Measurements from ENCODE around the gene EEF1A2. TPM values are rescaled to one million over a fixed set of nuclear protein-coding genes. Genes with fewer than 3 reads are reported as not detected.

Gene EEF1A2
- total and polyA plus RNA-seq, 2 experiments from 2014 or later, result 1.3 to 37.1 TPM

DNA sequence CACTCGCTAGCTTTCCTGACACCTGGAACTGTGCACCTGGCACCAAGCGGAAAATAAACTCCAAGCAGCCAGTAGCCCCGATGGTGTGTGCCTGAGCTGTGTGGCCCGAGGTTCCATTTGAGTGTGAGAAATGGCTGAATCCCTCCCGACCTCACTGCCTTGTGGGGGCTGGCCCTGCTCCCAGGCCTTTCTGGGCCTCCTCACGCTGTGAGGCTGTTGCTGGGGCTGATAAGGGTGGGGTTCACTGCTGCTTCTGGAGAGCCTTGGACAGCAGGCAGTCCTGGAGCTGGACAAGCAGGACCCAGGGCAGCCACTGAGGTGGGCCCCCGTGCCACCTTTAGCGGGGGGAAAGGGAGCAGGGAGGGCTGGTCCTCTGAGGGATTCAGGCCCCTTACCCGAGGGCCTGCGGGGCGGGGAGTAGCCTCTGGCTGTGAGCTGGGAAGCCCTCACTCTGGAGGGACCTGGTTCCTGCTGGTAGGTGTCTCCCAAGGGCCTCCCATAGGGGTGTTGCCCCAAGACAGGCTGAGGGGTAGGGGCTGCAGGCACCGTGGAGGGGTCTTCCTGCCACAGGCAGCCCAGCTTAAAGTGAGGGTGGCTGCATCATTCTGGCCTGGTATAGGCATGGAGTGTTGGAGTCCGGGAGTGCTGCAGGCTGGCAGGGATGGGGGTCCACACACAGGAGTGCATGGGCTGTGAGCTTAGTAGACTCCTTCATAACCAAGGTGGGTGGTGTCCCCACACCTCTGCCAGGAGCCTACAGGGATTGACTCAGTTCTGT is 23.4 kb upstream of the EEF1A2 start:
- Histone ChIP-seq H3K4me3 (0 out of 2 replicates have a peak overlapping the region, but pooled peaks have one; percentile 35), H3K9me2 (ENCODE audit: insufficient read depth) (no peaks in the 10 kb centered on the region), H3K4me1 (ENCODE audit: insufficient read depth) (peaks cover 12% of the 10 kb centered on the region; the same call in 1 of the 2 replicates), H3K4me2 (peak overlapping the region; percentile 66), H4K20me1 (replicated peaks; ENCODE audit: insufficient read depth) (peaks cover 2% of the 10 kb centered on the region; the same call in 1 of the 2 replicates), H3K27me3 (ENCODE audit: insufficient read depth) (no peaks in the 10 kb centered on the region), H3F3A (replicated peaks; ENCODE audit: low read depth) (peaks cover 13% of the 10 kb centered on the region; the same call in 1 of the 2 replicates), H2AFZ (no peak overlapping the region), H3K36me3 (ENCODE audit: insufficient read depth) (no peaks in the 10 kb centered on the region), H3K79me2 (replicated peaks; ENCODE audit: insufficient read depth) (peaks cover 4% of the 10 kb centered on the region; the same call in 1 of the 2 replicates), H3K27ac (ENCODE audit: low read depth) (no peak overlapping the region)
- Mint-ChIP-seq H3K27me3 (ENCODE audit: insufficient read depth, low read depth, poor library complexity) (peaks cover 24% of the 10 kb centered on the region), H3K9me3 (peaks cover 28% of the 10 kb centered on the region), H3K27ac (no peak overlapping the region), H3K36me3 (ENCODE audit: low read depth) (peaks cover 38% of the 10 kb centered on the region), H3K4me3 (peak overlapping the region; percentile 89), H3K4me1 (peaks cover 14% of the 10 kb centered on the region)
- TF ChIP-seq ZNF114 (CRISPR knock-in tag; IDR thresholded peaks at IDR 0.05) (no peak), JUNB (IDR thresholded peaks at IDR 0.05; ENCODE audit: unreplicated experiment) (no peak), CREB1 (CRISPR knock-in tag; IDR thresholded peaks at IDR 0.05; ENCODE audit: low read depth) (no peak), EZH2phosphoT487 (IDR thresholded peaks at IDR 0.05; ENCODE audit: unreplicated experiment) (no peak), NANOG (IDR thresholded peaks at IDR 0.05; ENCODE audit: borderline replicate concordance) (no peak), STAT1 (IDR thresholded peaks at IDR 0.05; ENCODE audit: unreplicated experiment) (no peak), ZNF331 (CRISPR knock-in tag; IDR thresholded peaks at IDR 0.05; ENCODE audit: low read depth) (no peak), ETS1 (IDR thresholded peaks at IDR 0.05) (no peak), REST (IDR thresholded peaks at IDR 0.05; ENCODE audit: unreplicated experiment) (no peak), POLR2AphosphoS5 (IDR thresholded peaks at IDR 0.05; ENCODE audit: low read depth) (no peak), EZH2 (IDR thresholded peaks at IDR 0.05; ENCODE audit: low read depth, unreplicated experiment) (no peak)
- TF ChIP-seq, protein P1, sequence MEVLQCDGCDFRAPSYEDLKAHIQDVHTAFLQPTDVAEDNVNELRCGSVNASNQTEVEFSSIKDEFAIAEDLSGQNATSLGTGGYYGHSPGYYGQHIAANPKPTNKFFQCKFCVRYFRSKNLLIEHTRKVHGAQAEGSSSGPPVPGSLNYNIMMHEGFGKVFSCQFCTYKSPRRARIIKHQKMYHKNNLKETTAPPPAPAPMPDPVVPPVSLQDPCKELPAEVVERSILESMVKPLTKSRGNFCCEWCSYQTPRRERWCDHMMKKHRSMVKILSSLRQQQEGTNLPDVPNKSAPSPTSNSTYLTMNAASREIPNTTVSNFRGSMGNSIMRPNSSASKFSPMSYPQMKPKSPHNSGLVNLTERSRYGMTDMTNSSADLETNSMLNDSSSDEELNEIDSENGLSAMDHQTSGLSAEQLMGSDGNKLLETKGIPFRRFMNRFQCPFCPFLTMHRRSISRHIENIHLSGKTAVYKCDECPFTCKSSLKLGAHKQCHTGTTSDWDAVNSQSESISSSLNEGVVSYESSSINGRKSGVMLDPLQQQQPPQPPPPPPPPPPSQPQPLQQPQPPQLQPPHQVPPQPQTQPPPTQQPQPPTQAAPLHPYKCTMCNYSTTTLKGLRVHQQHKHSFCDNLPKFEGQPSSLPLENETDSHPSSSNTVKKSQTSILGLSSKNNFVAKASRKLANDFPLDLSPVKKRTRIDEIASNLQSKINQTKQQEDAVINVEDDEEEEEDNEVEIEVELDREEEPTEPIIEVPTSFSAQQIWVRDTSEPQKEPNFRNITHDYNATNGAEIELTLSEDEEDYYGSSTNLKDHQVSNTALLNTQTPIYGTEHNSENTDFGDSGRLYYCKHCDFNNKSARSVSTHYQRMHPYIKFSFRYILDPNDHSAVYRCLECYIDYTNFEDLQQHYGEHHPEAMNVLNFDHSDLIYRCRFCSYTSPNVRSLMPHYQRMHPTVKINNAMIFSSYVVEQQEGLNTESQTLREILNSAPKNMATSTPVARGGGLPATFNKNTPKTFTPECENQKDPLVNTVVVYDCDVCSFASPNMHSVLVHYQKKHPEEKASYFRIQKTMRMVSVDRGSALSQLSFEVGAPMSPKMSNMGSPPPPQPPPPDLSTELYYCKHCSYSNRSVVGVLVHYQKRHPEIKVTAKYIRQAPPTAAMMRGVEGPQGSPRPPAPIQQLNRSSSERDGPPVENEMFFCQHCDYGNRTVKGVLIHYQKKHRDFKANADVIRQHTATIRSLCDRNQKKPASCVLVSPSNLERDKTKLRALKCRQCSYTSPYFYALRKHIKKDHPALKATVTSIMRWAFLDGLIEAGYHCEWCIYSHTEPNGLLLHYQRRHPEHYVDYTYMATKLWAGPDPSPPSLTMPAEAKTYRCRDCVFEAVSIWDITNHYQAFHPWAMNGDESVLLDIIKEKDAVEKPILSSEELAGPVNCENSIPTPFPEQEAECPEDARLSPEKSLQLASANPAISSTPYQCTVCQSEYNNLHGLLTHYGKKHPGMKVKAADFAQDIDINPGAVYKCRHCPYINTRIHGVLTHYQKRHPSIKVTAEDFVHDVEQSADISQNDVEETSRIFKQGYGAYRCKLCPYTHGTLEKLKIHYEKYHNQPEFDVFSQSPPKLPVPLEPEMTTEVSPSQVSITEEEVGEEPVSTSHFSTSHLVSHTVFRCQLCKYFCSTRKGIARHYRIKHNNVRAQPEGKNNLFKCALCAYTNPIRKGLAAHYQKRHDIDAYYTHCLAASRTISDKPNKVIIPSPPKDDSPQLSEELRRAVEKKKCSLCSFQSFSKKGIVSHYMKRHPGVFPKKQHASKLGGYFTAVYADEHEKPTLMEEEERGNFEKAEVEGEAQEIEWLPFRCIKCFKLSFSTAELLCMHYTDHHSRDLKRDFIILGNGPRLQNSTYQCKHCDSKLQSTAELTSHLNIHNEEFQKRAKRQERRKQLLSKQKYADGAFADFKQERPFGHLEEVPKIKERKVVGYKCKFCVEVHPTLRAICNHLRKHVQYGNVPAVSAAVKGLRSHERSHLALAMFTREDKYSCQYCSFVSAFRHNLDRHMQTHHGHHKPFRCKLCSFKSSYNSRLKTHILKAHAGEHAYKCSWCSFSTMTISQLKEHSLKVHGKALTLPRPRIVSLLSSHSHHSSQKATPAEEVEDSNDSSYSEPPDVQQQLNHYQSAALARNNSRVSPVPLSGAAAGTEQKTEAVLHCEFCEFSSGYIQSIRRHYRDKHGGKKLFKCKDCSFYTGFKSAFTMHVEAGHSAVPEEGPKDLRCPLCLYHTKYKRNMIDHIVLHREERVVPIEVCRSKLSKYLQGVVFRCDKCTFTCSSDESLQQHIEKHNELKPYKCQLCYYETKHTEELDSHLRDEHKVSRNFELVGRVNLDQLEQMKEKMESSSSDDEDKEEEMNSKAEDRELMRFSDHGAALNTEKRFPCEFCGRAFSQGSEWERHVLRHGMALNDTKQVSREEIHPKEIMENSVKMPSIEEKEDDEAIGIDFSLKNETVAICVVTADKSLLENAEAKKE (CRISPR knock-in tag; IDR thresholded peaks at IDR 0.05), result no peak
- TF ChIP-seq, protein P2, sequence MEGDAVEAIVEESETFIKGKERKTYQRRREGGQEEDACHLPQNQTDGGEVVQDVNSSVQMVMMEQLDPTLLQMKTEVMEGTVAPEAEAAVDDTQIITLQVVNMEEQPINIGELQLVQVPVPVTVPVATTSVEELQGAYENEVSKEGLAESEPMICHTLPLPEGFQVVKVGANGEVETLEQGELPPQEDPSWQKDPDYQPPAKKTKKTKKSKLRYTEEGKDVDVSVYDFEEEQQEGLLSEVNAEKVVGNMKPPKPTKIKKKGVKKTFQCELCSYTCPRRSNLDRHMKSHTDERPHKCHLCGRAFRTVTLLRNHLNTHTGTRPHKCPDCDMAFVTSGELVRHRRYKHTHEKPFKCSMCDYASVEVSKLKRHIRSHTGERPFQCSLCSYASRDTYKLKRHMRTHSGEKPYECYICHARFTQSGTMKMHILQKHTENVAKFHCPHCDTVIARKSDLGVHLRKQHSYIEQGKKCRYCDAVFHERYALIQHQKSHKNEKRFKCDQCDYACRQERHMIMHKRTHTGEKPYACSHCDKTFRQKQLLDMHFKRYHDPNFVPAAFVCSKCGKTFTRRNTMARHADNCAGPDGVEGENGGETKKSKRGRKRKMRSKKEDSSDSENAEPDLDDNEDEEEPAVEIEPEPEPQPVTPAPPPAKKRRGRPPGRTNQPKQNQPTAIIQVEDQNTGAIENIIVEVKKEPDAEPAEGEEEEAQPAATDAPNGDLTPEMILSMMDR (conservative IDR thresholded peaks at IDR 0.05; ENCODE audit: low read depth in 2 of 2), result no peak
- ATAC-seq (no peak), DNase-seq (ENCODE audit: low spot score) (no peak)

All from GM23338 (cell line).